K562 (cell line): Measurements from ENCODE around the gene HAPSTR1. TPM values are rescaled to one million over a fixed set of nuclear protein-coding genes. Genes with fewer than 3 reads are reported as not detected.

ENCODE experiments used
- ATAC-seq: fragments of 200-7000 bp; cut with Tn5 transposase; 3 replicates; pipeline ENCODE4 v1.9.1; 2020; ENCODE audit warnings: moderate library complexity
- BruUV-seq: library from RNA; stranded (reverse); fragments of 400-500 nt; replicated peaks from 2 replicates; lab custom pipeline; 2021; lab: Mats Ljungman, UMichigan
- CTCF ChIA-PET: fragments of 300-600 bp; formaldehyde crosslinking; extraction: SDS; loops from one replicate; lab custom pipeline; 2021; ENCODE audit warnings: low intra/inter-chr PET ratio; lab: Yijun Ruan, JAX
- POLR2A ChIA-PET: fragments of 300-600, 350-650 bp; sonication (Branson Sonifier 250); formaldehyde crosslinking; extraction: SDS; loops from one replicate; lab custom pipeline; 2021; ENCODE audit warnings: antibody characterized with exemption, inconsistent platforms; lab: Yijun Ruan, JAX
- DNase-seq, 4 experiments: peaks; one replicate each; pipeline versions ENCODE4 v3.0.0 to v3.0.0-alpha.2; 2011 to 2018; ENCODE audit warnings: low spot score in 3 of 4, mixed read lengths in 3 of 4; ENCODE audit errors: extremely low read depth in 1 of 4
- FAIRE-seq: peaks from 2 replicates; lab custom pipeline; 2011; peaks lifted over from hg19 to GRCh38; lab: Jason Lieb, UNC
- H2AFZ ChIP-seq: 2 replicates; pipeline ENCODE4 v1.6.0; 2011; ENCODE audit warnings: low read depth, low read length, control low read depth, inconsistent platforms
- H3K27ac ChIP-seq: fragments of 200-600 bp; 3 replicates; pipeline ENCODE4 v1.8.0; 2011; ENCODE audit warnings: low read depth, mild to moderate bottlenecking, control low read depth, inconsistent platforms, low read length, moderate library complexity, mixed read lengths; ENCODE audit errors: extremely low read depth
- H3K27me3 ChIP-seq, 2 experiments: fragments of 300-600 bp in 1 of 2; 2 replicates in 1 of 2; 3 replicates in 1 of 2; pipeline versions ENCODE4 v1.6.0 to v1.8.0; 2011; ENCODE audit warnings: inconsistent platforms in 2 of 2, low read length in 2 of 2, mild to moderate bottlenecking in 1 of 2, mixed read lengths in 1 of 2, moderate library complexity in 1 of 2; ENCODE audit not compliant: control insufficient read depth in 2 of 2, insufficient read depth in 2 of 2
- H3K36me3 ChIP-seq: fragments of 300-600 bp; 3 replicates; pipeline ENCODE4 v1.8.0; 2011; ENCODE audit warnings: mild to moderate bottlenecking, low read length, inconsistent platforms; ENCODE audit not compliant: control insufficient read depth, insufficient read depth
- H3K4me1 ChIP-seq, 2 experiments: fragments of 200-600 bp in 1 of 2; replicated peaks in 1 of 2; 2 replicates in 1 of 2; 3 replicates in 1 of 2; pipeline versions ENCODE4 v1.5.1 to v1.8.0; 2011; ENCODE audit warnings: inconsistent platforms in 2 of 2, low read length in 2 of 2, mild to moderate bottlenecking in 1 of 2, mixed read lengths in 1 of 2, moderate library complexity in 1 of 2; ENCODE audit not compliant: control insufficient read depth in 2 of 2, insufficient read depth in 2 of 2
- H3K4me2 ChIP-seq: 2 replicates; pipeline ENCODE4 v1.6.1; 2011; ENCODE audit warnings: low read length, control low read depth, inconsistent platforms, mixed read lengths; ENCODE audit not compliant: insufficient read depth
- H3K4me3 ChIP-seq: fragments of 200-600 bp; sonication (generic), shearing (Covaris generic); 2 replicates; pipeline ENCODE4 v1.5.1; 2016; ENCODE audit warnings: control low read depth, inconsistent platforms
- H3K79me2 ChIP-seq: fragments of 200-600 bp; 3 replicates; pipeline ENCODE4 v1.8.0; 2011; ENCODE audit warnings: low read length, inconsistent platforms; ENCODE audit not compliant: control insufficient read depth, insufficient read depth
- H3K9ac ChIP-seq, 2 experiments: 2 replicates each; pipeline versions ENCODE4 v1.6.0 to v1.6.1; 2011; ENCODE audit warnings: low read depth in 2 of 2, low read length in 2 of 2, control low read depth in 1 of 2, inconsistent platforms in 1 of 2, mild to moderate bottlenecking in 1 of 2, mixed read lengths in 1 of 2; ENCODE audit not compliant: insufficient read depth in 1 of 2
- H3K9me1 ChIP-seq: one replicate; pipeline ENCODE4 v1.6.0; 2011; ENCODE audit warnings: inconsistent platforms, mild to moderate bottlenecking, low read length, moderate library complexity; ENCODE audit not compliant: control insufficient read depth, insufficient read depth
- H3K9me3 ChIP-seq: replicated peaks from 2 replicates; pipeline ENCODE4 v1.5.1; 2011; ENCODE audit warnings: low read depth, low read length, inconsistent platforms; ENCODE audit not compliant: control insufficient read depth, insufficient read depth
- H4K20me1 ChIP-seq: replicated peaks from 2 replicates; pipeline ENCODE4 v1.6.1; 2011; ENCODE audit warnings: low read length, inconsistent platforms, mixed read lengths; ENCODE audit not compliant: control insufficient read depth, insufficient read depth
- CSDE1 ChIP-seq, 2 experiments: fragments of 450-650 bp; IDR thresholded peaks; 2 replicates each; pipeline ENCODE4 v1.6.1; 2016; ENCODE audit warnings: mild to moderate bottlenecking in 1 of 2
- FOXA3 ChIP-seq, 2 experiments: fragments of 450-650 bp in 1 of 2; sonication (generic) in 1 of 2; formaldehyde crosslinking; IDR thresholded peaks in 1 of 2; conservative IDR thresholded peaks in 1 of 2; 2 replicates each; pipeline versions ENCODE4 v1.4.0 to v1.8.0; 2020 to 2022; ENCODE audit warnings: mild to moderate bottlenecking in 2 of 2, missing genetic modification reagents in 1 of 2
- MTF1 ChIP-seq: fragments of 250-450 bp; sonication (Bioruptor Pico); IDR thresholded peaks from 2 replicates; pipeline ENCODE4 v1.9.0; 2021; ENCODE audit warnings: moderate library complexity, mild to moderate bottlenecking, inconsistent platforms, borderline replicate concordance
- NFE2 ChIP-seq: IDR thresholded peaks from 2 replicates; pipeline ENCODE4 v1.6.1; 2014; ENCODE audit warnings: antibody characterized with exemption, low read depth
- RREB1 ChIP-seq: fragments of 250-450 bp; sonication (Bioruptor Pico); IDR thresholded peaks from 2 replicates; pipeline ENCODE4 v1.4.0; 2020
- SMARCA5 ChIP-seq: fragments of 450-650 bp; IDR thresholded peaks from 2 replicates; pipeline ENCODE4 v1.6.1; 2016
- TAF15 ChIP-seq: fragments of 200-400 bp; formaldehyde crosslinking; IDR thresholded peaks from 2 replicates; pipeline ENCODE4 v1.6.1; 2017; ENCODE audit warnings: mild to moderate bottlenecking, low read depth, low read length, moderate library complexity
- THRB ChIP-seq: fragments of 450-650 bp; formaldehyde crosslinking; conservative IDR thresholded peaks from 2 replicates; pipeline ENCODE4 v1.4.0; 2022; ENCODE audit warnings: mild to moderate bottlenecking, missing genetic modification characterization
- ZNF239 ChIP-seq: fragments of 250-450 bp; sonication (Bioruptor Pico); IDR thresholded peaks from 2 replicates; pipeline ENCODE4 v1.4.0; 2020; ENCODE audit warnings: mild to moderate bottlenecking
- ZNF395 ChIP-seq: fragments of 200-800 bp; sonication (Bioruptor generic); IDR thresholded peaks from 2 replicates; pipeline ENCODE4 v1.6.1; 2017; ENCODE audit warnings: missing genetic modification characterization, missing compliant biosample characterization
- ZNF584 ChIP-seq: fragments of 200-800 bp; sonication (Bioruptor generic); IDR thresholded peaks from 2 replicates; pipeline ENCODE4 v1.6.1; 2016; ENCODE audit warnings: low read depth, mild to moderate bottlenecking, missing genetic modification characterization, missing compliant biosample characterization
- WGBS: fragments of 100-300 bp; shearing (Covaris generic); methylation state at CpG from one replicate; pipeline ENCODE4 v1.1.6; 2016; ENCODE audit warnings: low coverage, mixed read lengths; ENCODE audit not compliant: insufficient coverage; ENCODE audit errors: missing lambda C conversion rate; 5-methylcytosine and 5-hydroxymethylcytosine counted together
- in situ Hi-C: fragments of 300-500 bp; cut with MboI; formaldehyde crosslinking; loops from 4 replicates; pipeline ENCODE4 v1.15.0; 2018; ENCODE audit warnings: inconsistent platforms, mixed read lengths
- intact Hi-C: fragments of 100-400 bp; cut with micrococcal nuclease; formaldehyde crosslinking; loops from 2 replicates; pipeline ENCODE4 v1.14.2; 2022
- polyA plus RNA-seq, 8 experiments: library from polyadenylated mRNA; depleted of rRNA in 4 of 8; stranded (reverse) in 5 of 8; unstranded in 3 of 8; fragments of >200 nt; fragmentation: Nextera tagmentation in 2 of 8; fragmentation: Illumina TruSeq in 1 of 8; extraction: Ambion mirVana in 2 of 8; extraction: Trizol in 1 of 8; gene quantifications; 2 replicates each; pipeline versions ENCODE4 v1.2.1 to v1.2.3, GENCODE V29; 2011 to 2014; ENCODE audit warnings: inconsistent platforms in 1 of 8, missing spikeins in 1 of 8
- total RNA-seq, 7 experiments: library from RNA; depleted of rRNA in 6 of 7; stranded (reverse); fragments of >200 nt in 6 of 7; fragmentation: Illumina TruSeq in 2 of 7; extraction: Trizol in 2 of 7; gene quantifications; 2 replicates each; pipeline versions ENCODE4 v1.2.1 to v1.2.3, GENCODE V29; 2011 to 2021; ENCODE audit warnings: low replicate concordance in 1 of 7

HAPSTR1 gene
- total and polyA plus RNA-seq, 9 of the 15 experiments (the other 6 are each of a cell fraction or from before 2014, with no cell fraction given) = 10.8 to 67.9 (median 36.5) TPM

GRCh38 chr16:9098377-9099090 lies 7.1 kb downstream of the HAPSTR1 start (continued):
- no peak for TF ChIP-seq RREB1 (CRISPR knock-in tag)

- FAIRE-seq (no peak), DNase-seq (no peak), ATAC-seq (no peak)
- Histone ChIP-seq H3K9me1 (peaks cover 13% of the 10 kb centered on the region), H3K4me1 (peaks cover 9 to 48% of the 10 kb centered on the region in 2 experiments), H2AFZ (no peak overlapping the region), H3K4me2 (no peak overlapping the region), H3K27ac (0 out of 3 replicates have a peak overlapping the region, but pooled peaks have one; percentile 13), H3K27me3 (no peaks in the 10 kb centered on the region), H4K20me1 (peaks cover 73% of the 10 kb centered on the region), H3K4me3 (no peak overlapping the region), H3K36me3 (peaks cover 97% of the 10 kb centered on the region), H3K9me3 (no peaks in the 10 kb centered on the region), H3K79me2 (peaks cover 100% of the 10 kb centered on the region), H3K9ac (0 out of 4 replicates have a peak overlapping the region, but pooled peaks of 1 of the 2 experiments have one; percentile 42)
- 73% methylated on average over 5 of the region's 5 CpGs for WGBS
- CTCF ChIA-PET = no interaction called here
- POLR2A ChIA-PET = interaction anchor here (1.0 to 1.3 kb wide), 2 partner anchors 8 to 15 kb away, joined by 4 read pairs; partner anchors contain the start of gene HAPSTR1
- no TSS peak for BruUV-seq
- intact Hi-C loops = no loop called here
- in situ Hi-C loops = no loop called here
- no peak for TF ChIP-seq SMARCA5
- TF ChIP-seq ZNF584 (CRISPR knock-in tag) = no peak
- no peak for TF ChIP-seq THRB (CRISPR knock-in tag)
- no peak for TF ChIP-seq ZNF239 (CRISPR knock-in tag)
- TF ChIP-seq NFE2 = no peak
- no peak for TF ChIP-seq TAF15
- TF ChIP-seq MTF1 (CRISPR knock-in tag) = no peak
- TF ChIP-seq ZNF395 (CRISPR knock-in tag) = no peak
- no peak for TF ChIP-seq CSDE1 (IDR thresholded peaks at IDR 0.05)
- TF ChIP-seq FOXA3 (CRISPR knock-in tag; conservative IDR thresholded peaks at IDR 0.05 in 1 of 2, IDR thresholded peaks at IDR 0.05 in 1 of 2) = no peak
Observed at GRCh38 chr16:9099131-9099625, 7.7 kb downstream of the HAPSTR1 start.
